GM13976 (cell line): Measurements from ENCODE around the gene PGS1.

Experiments
- DNase-seq: peaks from one replicate; pipeline ENCODE4 v3.0.0; 2012; ENCODE audit warnings: low spot score
- CTCF ChIP-seq: IDR thresholded peaks from 2 replicates; pipeline ENCODE4 v1.5.1; 2012; ENCODE audit warnings: borderline replicate concordance, mild to moderate bottlenecking; ENCODE audit not compliant: insufficient read depth; ENCODE audit errors: extremely low read depth, missing control alignments, control extremely low read depth
- in situ Hi-C: fragments of 300-500 bp; cut with MboI; formaldehyde crosslinking; loops from one replicate; pipeline ENCODE4 v1.12.0; 2022; ENCODE audit warnings: low sequenced_read_pairs, mixed read lengths, inconsistent platforms; ENCODE audit not compliant: unreplicated experiment

The PGS1 gene

DNA sequence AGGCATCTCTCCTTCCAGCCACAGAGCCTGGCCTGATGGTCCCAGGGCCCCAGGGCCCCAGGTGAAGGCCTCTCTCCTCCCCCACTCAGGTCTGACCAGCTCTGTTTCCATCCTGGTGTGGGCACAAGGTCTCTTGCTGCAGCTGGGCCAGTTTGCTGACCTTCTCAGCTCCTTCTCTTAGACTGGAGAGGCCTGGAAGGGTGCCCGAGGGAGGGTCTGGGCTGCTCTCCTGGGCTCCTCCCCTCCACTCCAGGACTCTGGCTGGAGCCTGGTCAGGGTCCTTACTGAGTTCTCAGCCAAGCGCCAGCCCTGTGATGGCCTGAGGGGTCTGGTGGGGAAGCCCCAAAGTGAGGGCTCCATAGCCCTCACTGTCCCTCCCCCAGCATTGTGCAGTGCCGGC, 31.0 kb upstream of the PGS1 start:
- in situ Hi-C loops, result no loop called here
- no peak for TF ChIP-seq CTCF

GRCh38 chr17:78348055-78348770, 30.2 kb upstream of the PGS1 start:
- TF ChIP-seq CTCF, result no peak
- in situ Hi-C loops, result no loop called here
- no peak for DNase-seq

More for the DNA sequence above, 31.0 kb upstream of the PGS1 start:
- DNase-seq, result no peak

GRCh38 chr17:78349891-78350642, 28.4 kb upstream of the PGS1 start:
- in situ Hi-C loops, result no loop called here
- no peak for TF ChIP-seq CTCF

DNA sequence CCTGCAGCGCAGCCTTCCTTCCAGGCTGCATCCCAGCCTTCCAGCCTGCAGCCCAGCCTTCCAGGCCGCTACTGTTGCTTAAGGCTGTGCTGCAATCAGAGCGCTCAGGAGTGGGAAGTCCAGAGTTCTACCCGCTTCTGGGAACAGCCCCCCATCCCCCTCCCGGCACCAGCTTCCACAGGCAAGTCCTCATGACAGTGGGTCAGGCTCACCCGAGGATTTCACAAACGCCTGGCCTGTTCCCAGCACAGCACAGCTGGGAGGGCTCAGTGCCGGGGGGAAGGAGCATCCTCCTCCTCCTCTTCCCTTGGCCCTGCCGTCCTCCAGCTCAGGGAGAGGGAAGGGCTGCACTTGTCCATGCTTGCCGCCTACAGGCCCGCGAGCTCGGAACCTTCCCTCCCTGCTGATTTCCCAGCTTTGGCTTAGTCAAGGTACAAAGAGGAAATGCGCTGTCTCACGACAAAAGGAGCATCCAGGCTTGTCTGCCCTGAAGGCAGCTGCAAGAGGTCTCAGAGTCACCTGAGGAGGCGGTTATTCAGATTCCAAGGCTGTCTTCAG, 26.9 kb upstream of the PGS1 start:
- DNase-seq, result no peak
- in situ Hi-C loops, result no loop called here
- no peak for TF ChIP-seq CTCF

More at GRCh38 chr17:78349891-78350642, 28.4 kb upstream of the PGS1 start:
- DNase-seq, result no peak

DNA sequence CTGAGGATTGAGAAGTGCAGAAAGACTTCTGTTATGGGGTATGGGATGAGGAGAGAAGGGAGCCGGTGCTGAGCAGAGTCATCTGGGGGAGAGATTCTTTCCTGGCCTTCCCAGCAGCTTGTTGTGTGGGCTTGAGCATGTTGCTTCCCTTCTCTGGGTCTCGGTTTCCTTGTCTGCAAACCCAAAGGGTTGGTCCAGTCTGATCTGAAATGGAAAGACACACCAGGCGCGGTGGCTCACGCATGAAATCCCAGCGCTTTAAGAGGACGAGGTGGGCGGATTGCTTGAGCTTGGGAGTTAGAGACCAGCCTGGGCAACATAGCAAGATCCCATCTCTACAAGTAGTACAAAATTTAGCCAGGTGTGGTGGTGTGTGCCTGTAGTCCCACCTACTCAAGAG, 24.6 kb upstream of the PGS1 start:
- in situ Hi-C loops, result no loop called here
- no peak for DNase-seq
- TF ChIP-seq CTCF, result no peak

GRCh38 chr17:78355045-78355641, 23.3 kb upstream of the PGS1 start:
- no peak for TF ChIP-seq CTCF
- in situ Hi-C loops, result no loop called here
- no peak for DNase-seq
